ENCODE data around the gene STRN. TPM values are rescaled to one million over a fixed set of nuclear protein-coding genes. Genes with fewer than 3 reads are reported as not detected.
"Not testable (repeated sequence)": the region's sequence is repeated elsewhere in the genome, so short reads cannot be mapped to it uniquely, and the experiment has no call there.

The STRN gene
- total and polyA plus RNA-seq, 8 donors: 19.5 to 27.3 (median 25.5) TPM

GRCh38 chr2:36902385-36903120 lies 63.8 kb downstream of the STRN start:
- TF ChIP-seq CTCF (IDR thresholded peaks at IDR 0.05): no peak
- DNase-seq (no peak), ATAC-seq (no peak)
- Histone ChIP-seq H3K9me3 (no peaks in the 10 kb centered on the region), H3K4me1 (no peaks in the 10 kb centered on the region), H3K27ac (no peak overlapping the region), H3K27me3 (no peaks in the 10 kb centered on the region), H3K4me3 (no peak overlapping the region), H3K36me3 (peaks cover 0 to 6% of the 10 kb centered on the region in 2 donors)
- intact Hi-C loops (cut with DNase I): no loop called here

- no peak for DNase-seq
- Histone ChIP-seq H3K4me3 (no peak overlapping the region), H3K36me3 (peaks cover 0 to 25% of the 10 kb centered on the region in 2 donors), H3K9me3 (no peaks in the 10 kb centered on the region), H3K27ac (no peak overlapping the region), H3K27me3 (no peaks in the 10 kb centered on the region), H3K4me1 (peaks cover 0 to 11% of the 10 kb centered on the region in 2 donors)
- no peak for ATAC-seq
- TF ChIP-seq CTCF (IDR thresholded peaks at IDR 0.05): no peak
- intact Hi-C loops (cut with DNase I): no loop called here
Observed at GRCh38 chr2:36892805-36893204, 73.5 kb downstream of the STRN start.

- H3K36me3 ChIP-seq: peaks cover 0 to 33% of the 10 kb centered on the region in 2 donors
- intact Hi-C loops (cut with DNase I): no loop called here
- H3K27ac ChIP-seq: peak overlapping the region in 1 of 2 donors; percentile 66
- peaks cover 0 to 11% of the 10 kb centered on the region in 2 donors for H3K4me1 ChIP-seq
- no peak overlapping the region for H3K4me3 ChIP-seq
- ATAC-seq (peak; percentile 92), DNase-seq (no peak)
- no peak for TF ChIP-seq CTCF (IDR thresholded peaks at IDR 0.05)
- H3K9me3 ChIP-seq: no peaks in the 10 kb centered on the region
- H3K27me3 ChIP-seq: no peaks in the 10 kb centered on the region
Observed at GRCh38 chr2:36889795-36890194, 76.5 kb downstream of the STRN start.

GRCh38 chr2:36887095-36887494 lies 79.2 kb downstream of the STRN start:
- H3K9me3 ChIP-seq; ATAC-seq; intact Hi-C loops (cut with DNase I); H3K4me3 ChIP-seq; DNase-seq; H3K27me3 ChIP-seq; H3K27ac ChIP-seq: not testable (repeated sequence)
- H3K4me1 ChIP-seq: peaks cover 0 to 11% of the 10 kb centered on the region in 2 donors
- peaks cover 0 to 42% of the 10 kb centered on the region in 2 donors for H3K36me3 ChIP-seq

- Histone ChIP-seq H3K4me1 (peaks cover 0 to 11% of the 10 kb centered on the region in 2 donors), H3K4me3 (no peak overlapping the region), H3K27ac (no peak overlapping the region), H3K27me3 (no peaks in the 10 kb centered on the region), H3K36me3 (peaks cover 0 to 46% of the 10 kb centered on the region in 2 donors), H3K9me3 (no peaks in the 10 kb centered on the region)
- no peak for DNase-seq
- ATAC-seq: no peak
- no peak for TF ChIP-seq CTCF (IDR thresholded peaks at IDR 0.05)
- intact Hi-C loops (cut with DNase I): no loop called here
Observed at GRCh38 chr2:36886664-36887063, 79.7 kb downstream of the STRN start.
